CD14-positive monocyte (primary cell): Measurements from ENCODE around the gene INSR. TPM values are rescaled to one million over a fixed set of nuclear protein-coding genes. Genes with fewer than 3 reads are reported as not detected.

ENCODE experiments used
- DNase-seq, 3 donors: peaks; one replicate each; pipeline ENCODE4 v3.0.0-alpha.2; 2011 to 2022
- H2AFZ ChIP-seq: 2 replicates; pipeline ENCODE4 v1.6.0; 2012; ENCODE audit warnings: mild to moderate bottlenecking, low read depth, low read length, inconsistent platforms; ENCODE audit not compliant: insufficient read depth, poor library complexity, severe bottlenecking
- H3K27ac ChIP-seq, 2 donors: 1 replicate in 1 of 2; 2 replicates in 1 of 2; pipeline ENCODE4 v1.5.1; 2012 to 2013; ENCODE audit warnings: low read length in 2 of 2, control low read depth in 1 of 2, inconsistent platforms in 1 of 2, low read depth in 1 of 2, mild to moderate bottlenecking in 1 of 2
- H3K27me3 ChIP-seq, 2 donors: one replicate each; pipeline versions ENCODE4 v1.6.0 to v1.6.1; 2011 to 2013; ENCODE audit warnings: low read length in 2 of 2; ENCODE audit not compliant: control insufficient read depth in 2 of 2, insufficient read depth in 2 of 2
- H3K36me3 ChIP-seq, 2 donors: replicated peaks in 1 of 2; 1 replicate in 1 of 2; 2 replicates in 1 of 2; pipeline versions ENCODE4 v1.5.1 to v1.6.1; 2012 to 2013; ENCODE audit warnings: low read length in 2 of 2, control low read depth in 1 of 2, inconsistent platforms in 1 of 2, mild to moderate bottlenecking in 1 of 2; ENCODE audit not compliant: insufficient read depth in 2 of 2, control insufficient read depth in 1 of 2
- H3K4me1 ChIP-seq, 2 donors: 1 replicate in 1 of 2; 2 replicates in 1 of 2; pipeline versions ENCODE4 v1.5.1 to v1.6.1; 2012 to 2013; ENCODE audit warnings: low read length in 2 of 2, control low read depth in 1 of 2, inconsistent platforms in 1 of 2, mild to moderate bottlenecking in 1 of 2, moderate library complexity in 1 of 2; ENCODE audit not compliant: insufficient read depth in 2 of 2, control insufficient read depth in 1 of 2
- H3K4me2 ChIP-seq: replicated peaks from 2 replicates; pipeline ENCODE3; 2012; ENCODE audit warnings: low read length, moderate library complexity, mild to moderate bottlenecking; ENCODE audit not compliant: poor library complexity, severe bottlenecking; ENCODE audit errors: extremely low read depth
- H3K4me3 ChIP-seq, 3 experiments: fragments of 200-600 bp in 1 of 3; sonication (generic) in 1 of 3; replicated peaks in 1 of 3; 1 replicate in 2 of 3; 2 replicates in 1 of 3; pipeline ENCODE4 v1.5.1; 2011 to 2013; ENCODE audit warnings: low read length in 3 of 3, mild to moderate bottlenecking in 3 of 3, control low read depth in 2 of 3, low read depth in 2 of 3, inconsistent platforms in 1 of 3, moderate library complexity in 1 of 3
- H3K79me2 ChIP-seq: 2 replicates; pipeline ENCODE4 v1.6.0; 2012; ENCODE audit warnings: mild to moderate bottlenecking, control low read depth, inconsistent platforms, low read length, moderate library complexity; ENCODE audit not compliant: insufficient read depth
- H3K9ac ChIP-seq: 2 replicates; pipeline ENCODE4 v1.6.0; 2017; ENCODE audit warnings: low read length, mild to moderate bottlenecking; ENCODE audit not compliant: insufficient read depth, poor library complexity, severe bottlenecking
- H3K9me3 ChIP-seq, 2 donors: replicated peaks in 1 of 2; 1 replicate in 1 of 2; 2 replicates in 1 of 2; pipeline versions ENCODE4 v1.5.1 to v1.6.1; 2012 to 2013; ENCODE audit warnings: low read length in 2 of 2, control low read depth in 1 of 2; ENCODE audit not compliant: control insufficient read depth in 1 of 2, insufficient read depth in 1 of 2
- H4K20me1 ChIP-seq: 2 replicates; pipeline ENCODE4 v1.6.0; 2012; ENCODE audit warnings: mild to moderate bottlenecking, low read length, control low read depth, moderate library complexity; ENCODE audit not compliant: insufficient read depth
- H3K27ac Mint-ChIP-seq, 7 donors: one replicate each; pipeline ENCODE4 v1.8.0; 2020; ENCODE audit warnings: mild to moderate bottlenecking in 7 of 7, mixed read lengths in 7 of 7, moderate library complexity in 6 of 7, inconsistent platforms in 2 of 7
- H3K27me3 Mint-ChIP-seq, 3 donors: one replicate each; pipeline ENCODE4 v1.8.0; 2021 to 2022; ENCODE audit warnings: low read depth in 3 of 3, mild to moderate bottlenecking in 3 of 3, mixed read lengths in 3 of 3, moderate library complexity in 3 of 3, inconsistent platforms in 1 of 3
- H3K36me3 Mint-ChIP-seq, 2 donors: one replicate each; pipeline ENCODE4 v1.8.0; 2020; ENCODE audit warnings: mixed read lengths in 2 of 2, inconsistent platforms in 1 of 2, mild to moderate bottlenecking in 1 of 2
- H3K4me1 Mint-ChIP-seq: one replicate; pipeline ENCODE4 v1.8.0; 2020; ENCODE audit warnings: mild to moderate bottlenecking, mixed read lengths
- H3K4me3 Mint-ChIP-seq, 2 donors: one replicate each; pipeline ENCODE4 v1.8.0; 2020; ENCODE audit warnings: mild to moderate bottlenecking in 2 of 2, mixed read lengths in 2 of 2, moderate library complexity in 1 of 2
- H3K9me3 Mint-ChIP-seq, 7 donors: one replicate each; pipeline ENCODE4 v1.8.0; 2020 to 2022; ENCODE audit warnings: mixed read lengths in 7 of 7, mild to moderate bottlenecking in 6 of 7, moderate library complexity in 6 of 7, inconsistent platforms in 2 of 7
- CTCF ChIP-seq: fragments of 200-600 bp; IDR thresholded peaks from one replicate; pipeline ENCODE4 v1.8.0; 2022; ENCODE audit warnings: antibody characterized with exemption, mild to moderate bottlenecking
- WGBS: methylation state at CpG from one replicate; pipeline ENCODE4 v1.1.5; 2013; ENCODE audit warnings: missing lambda C conversion rate; ENCODE audit not compliant: insufficient coverage; 5-methylcytosine and 5-hydroxymethylcytosine counted together
- intact Hi-C, 2 donors: fragments of 100-400 bp; cut with micrococcal nuclease; formaldehyde crosslinking; loops; one replicate each; pipeline versions ENCODE4 v1.15.0 to v1.15.1; 2023
- polyA plus RNA-seq, 3 donors: library from polyadenylated mRNA; depleted of rRNA in 1 of 3; unstranded in 2 of 3; stranded (reverse) in 1 of 3; fragments of 300-500 nt in 2 of 3; fragments of >200 nt in 1 of 3; fragmentation: Illumina TruSeq in 2 of 3; gene quantifications; 1 replicate in 2 of 3; 2 replicates in 1 of 3; pipeline ENCODE4 v1.2.3, GENCODE V29; 2012 to 2021

The INSR gene
- polyA plus RNA-seq, 3 donors = 2.9 to 12.4 (median 3.4) TPM

GRCh38 chr19:7292352-7292949, 1.8 kb downstream of the INSR start:
- H3K79me2 ChIP-seq = peaks cover 66% of the 10 kb centered on the region
- H3K4me1 ChIP-seq = peaks cover 16 to 18% of the 10 kb centered on the region in 2 donors
- no peaks in the 10 kb centered on the region for H3K27me3 ChIP-seq
- WGBS = 41% methylated on average over 5 of the region's 12 CpGs
- no peak overlapping the region for H3K27ac ChIP-seq
- no peak for DNase-seq
- Mint-ChIP-seq H3K4me1 (peaks cover 40% of the 10 kb centered on the region), H3K4me3 (peak overlapping the region; percentile 81 to 87), H3K27ac (peak overlapping the region in 2 of 7 donors; percentile 41 to 73), H3K36me3 (peaks cover 0 to 7% of the 10 kb centered on the region in 2 donors), H3K27me3 (peaks cover 0 to 2% (median 0%) of the 10 kb centered on the region in 3 donors), H3K9me3 (no peaks in the 10 kb centered on the region)
- H3K36me3 ChIP-seq = no peaks in the 10 kb centered on the region
- peak overlapping the region; percentile 89 for H3K4me2 ChIP-seq
- H3K9me3 ChIP-seq = no peaks in the 10 kb centered on the region
- H3K9ac ChIP-seq = peak overlapping the region; percentile 83
- intact Hi-C loops = loop anchor here (5.0 kb wide), 2 partner anchors 50 to 145 kb away; no protein-coding TSS in a partner anchor
- peak overlapping the region in 1 of 3 experiments; percentile 92 for H3K4me3 ChIP-seq
- no peak for TF ChIP-seq CTCF
- peaks cover 48% of the 10 kb centered on the region for H4K20me1 ChIP-seq
- H2AFZ ChIP-seq = no peak overlapping the region

GRCh38 chr19:7288977-7289376, 5.2 kb downstream of the INSR start:
- TF ChIP-seq CTCF = no peak
- Mint-ChIP-seq H3K4me1 (peaks cover 32% of the 10 kb centered on the region), H3K9me3 (no peaks in the 10 kb centered on the region), H3K27me3 (no peaks in the 10 kb centered on the region), H3K4me3 (no peak overlapping the region), H3K27ac (peak overlapping the region in 2 of 7 donors; percentile 3 to 20), H3K36me3 (peaks cover 3 to 7% of the 10 kb centered on the region in 2 donors)
- 98% methylated on average over 5 of the region's 6 CpGs for WGBS
- no peak overlapping the region for H3K9ac ChIP-seq
- peaks cover 62% of the 10 kb centered on the region for H4K20me1 ChIP-seq
- H3K27me3 ChIP-seq = no peaks in the 10 kb centered on the region
- no peak overlapping the region for H3K27ac ChIP-seq
- peaks cover 10% of the 10 kb centered on the region in 2 donors for H3K4me1 ChIP-seq
- H3K36me3 ChIP-seq = no peaks in the 10 kb centered on the region
- no peaks in the 10 kb centered on the region for H3K9me3 ChIP-seq
- DNase-seq = no peak
- intact Hi-C loops = no loop called here
- no peak overlapping the region for H2AFZ ChIP-seq
- H3K79me2 ChIP-seq = peaks cover 93% of the 10 kb centered on the region
- no peak overlapping the region for H3K4me3 ChIP-seq
- H3K4me2 ChIP-seq = no peak overlapping the region
